Cardiac fibroblast (primary cell): ENCODE data around the gene SATB1.

ENCODE experiments used
- DNase-seq, 2 donors: peaks; one replicate each; pipeline versions ENCODE4 v3.0.0 to v3.0.0-alpha.2; 2010; ENCODE audit warnings: low read depth in 2 of 2
- H3K4me3 ChIP-seq, 2 donors: replicated peaks in 1 of 2; 1 replicate in 1 of 2; 2 replicates in 1 of 2; pipeline ENCODE4 v1.5.1; 2011; ENCODE audit warnings: low read depth in 2 of 2, low read length in 2 of 2, mild to moderate bottlenecking in 2 of 2, moderate library complexity in 1 of 2
- CTCF ChIP-seq: IDR thresholded peaks from one replicate; pipeline ENCODE4 v1.5.1; 2011; ENCODE audit warnings: low read depth, mild to moderate bottlenecking, low read length, inconsistent platforms

The SATB1 gene

GRCh38 chr3:18431266-18431665 lies 6.1 kb upstream of the SATB1 start:
- DNase-seq, result no peak
- H3K4me3 ChIP-seq, result no peak overlapping the region
- no peak for TF ChIP-seq CTCF

GRCh38 chr3:18428991-18429745 lies 4.0 kb upstream of the SATB1 start:
- H3K4me3 ChIP-seq, result no peak overlapping the region
- DNase-seq, result no peak
- TF ChIP-seq CTCF, result no peak

GRCh38 chr3:18428036-18428435 lies 2.9 kb upstream of the SATB1 start:
- DNase-seq, result no peak
- no peak for TF ChIP-seq CTCF
- H3K4me3 ChIP-seq, result no peak overlapping the region

- no peak overlapping the region for H3K4me3 ChIP-seq
- no peak for DNase-seq
- no peak for TF ChIP-seq CTCF
Observed at GRCh38 chr3:18426597-18427193, 1.6 kb upstream of the SATB1 start.

GRCh38 chr3:18425641-18426257 lies 610 bp upstream of the SATB1 start:
- peak overlapping the region; percentile 64 to 92 for H3K4me3 ChIP-seq
- DNase-seq, result peak in 1 of 2 donors; percentile 7
- no peak for TF ChIP-seq CTCF

- no peak for TF ChIP-seq CTCF
- peak overlapping the region; percentile 64 to 92 for H3K4me3 ChIP-seq
- no peak for DNase-seq
Observed at GRCh38 chr3:18424213-18424728, 868 bp downstream of the SATB1 start.
